BJ (cell line): ENCODE measurements around the gene MAP2K5. TPM values are rescaled to one million over a fixed set of nuclear protein-coding genes. Genes with fewer than 3 reads are reported as not detected.

Experiments
- CTCF ChIA-PET: fragments of 350-600 bp; formaldehyde crosslinking; extraction: SDS; loops from one replicate; lab custom pipeline; 2021; ENCODE audit warnings: antibody characterized with exemption, inconsistent platforms; lab: Yijun Ruan, JAX
- POLR2A ChIA-PET: fragments of 300-600 bp; sonication (Branson Sonifier 250); formaldehyde crosslinking; extraction: SDS; loops from one replicate; lab custom pipeline; 2021; ENCODE audit warnings: antibody characterized with exemption; lab: Charles Lee
- DNase-seq: peaks from one replicate; pipeline ENCODE4 v3.0.0-alpha.2; 2011; ENCODE audit warnings: low read depth
- H3K27me3 ChIP-seq: 2 replicates; pipeline ENCODE4 v1.6.0; 2011; ENCODE audit warnings: low read length; ENCODE audit not compliant: control insufficient read depth, insufficient read depth
- H3K36me3 ChIP-seq: 2 replicates; pipeline ENCODE4 v1.5.1; 2011; ENCODE audit warnings: low read length; ENCODE audit not compliant: control insufficient read depth, insufficient read depth
- H3K4me3 ChIP-seq: 2 replicates; pipeline ENCODE4 v1.5.1; 2011; ENCODE audit warnings: low read depth, mild to moderate bottlenecking, control low read depth, low read length
- polyA plus RNA-seq: library from polyadenylated mRNA; depleted of rRNA; stranded (reverse); fragments of >200 nt; gene quantifications from 2 replicates; pipeline ENCODE4 v1.2.3, GENCODE V29; 2011
- TF ChIP-seq, protein P1 (sequence below): IDR thresholded peaks from 2 replicates; pipeline ENCODE4 v1.5.1; 2011; ENCODE audit warnings: low read depth, mild to moderate bottlenecking, control low read depth, inconsistent platforms, low read length, moderate library complexity; ENCODE audit not compliant: insufficient read depth

Gene MAP2K5
- polyA plus RNA-seq, 1 experiment: 5.6 TPM

DNA sequence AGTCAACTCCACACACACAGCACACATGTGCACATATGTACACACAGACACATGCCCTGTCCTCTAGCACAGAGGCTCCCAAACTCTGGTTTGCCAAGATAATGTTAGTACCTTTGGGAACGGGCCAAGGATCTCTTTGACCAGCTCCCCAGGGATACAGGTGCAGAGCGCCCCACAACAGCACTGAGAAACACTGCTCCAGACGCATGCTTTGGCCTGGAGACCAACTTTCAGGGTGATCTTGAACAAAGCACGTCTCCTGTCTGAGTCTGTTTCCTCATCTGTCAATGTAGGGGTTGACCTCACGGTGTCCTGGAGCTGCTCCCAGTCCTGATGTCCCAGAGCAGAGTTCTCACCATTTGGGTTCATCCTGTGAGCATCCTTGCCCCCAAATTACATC, 266.9 kb downstream of the MAP2K5 start:
- TF ChIP-seq, protein P1, sequence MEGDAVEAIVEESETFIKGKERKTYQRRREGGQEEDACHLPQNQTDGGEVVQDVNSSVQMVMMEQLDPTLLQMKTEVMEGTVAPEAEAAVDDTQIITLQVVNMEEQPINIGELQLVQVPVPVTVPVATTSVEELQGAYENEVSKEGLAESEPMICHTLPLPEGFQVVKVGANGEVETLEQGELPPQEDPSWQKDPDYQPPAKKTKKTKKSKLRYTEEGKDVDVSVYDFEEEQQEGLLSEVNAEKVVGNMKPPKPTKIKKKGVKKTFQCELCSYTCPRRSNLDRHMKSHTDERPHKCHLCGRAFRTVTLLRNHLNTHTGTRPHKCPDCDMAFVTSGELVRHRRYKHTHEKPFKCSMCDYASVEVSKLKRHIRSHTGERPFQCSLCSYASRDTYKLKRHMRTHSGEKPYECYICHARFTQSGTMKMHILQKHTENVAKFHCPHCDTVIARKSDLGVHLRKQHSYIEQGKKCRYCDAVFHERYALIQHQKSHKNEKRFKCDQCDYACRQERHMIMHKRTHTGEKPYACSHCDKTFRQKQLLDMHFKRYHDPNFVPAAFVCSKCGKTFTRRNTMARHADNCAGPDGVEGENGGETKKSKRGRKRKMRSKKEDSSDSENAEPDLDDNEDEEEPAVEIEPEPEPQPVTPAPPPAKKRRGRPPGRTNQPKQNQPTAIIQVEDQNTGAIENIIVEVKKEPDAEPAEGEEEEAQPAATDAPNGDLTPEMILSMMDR: no peak
- POLR2A ChIA-PET: no interaction called here
- Histone ChIP-seq H3K36me3 (no peaks in the 10 kb centered on the region), H3K4me3 (no peak overlapping the region), H3K27me3 (no peaks in the 10 kb centered on the region; the same call in 1 of the 2 replicates)
- CTCF ChIA-PET: no interaction called here
- DNase-seq: no peak

DNA sequence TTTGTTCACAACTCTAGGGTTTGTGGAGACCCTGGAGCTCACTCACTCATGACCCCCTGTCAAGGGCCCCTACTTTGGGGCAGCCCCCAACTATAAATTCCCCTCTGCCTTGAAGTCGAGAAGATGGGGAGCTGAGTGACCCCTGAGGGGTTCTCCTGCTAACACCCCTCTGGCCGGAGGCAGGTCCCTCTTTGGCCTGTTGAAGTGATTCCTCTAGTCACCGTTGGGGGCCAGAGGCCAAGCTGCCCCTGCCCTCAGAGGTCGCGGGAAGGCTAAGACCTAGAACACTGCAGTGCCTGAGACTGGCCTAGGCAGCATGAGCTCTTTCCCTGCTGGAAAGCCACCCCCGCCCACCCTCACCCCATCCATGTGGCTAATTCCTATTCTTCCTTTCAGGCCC, 267.4 kb downstream of the MAP2K5 start:
- H3K4me3 ChIP-seq: no peak overlapping the region
- H3K27me3 ChIP-seq: no peaks in the 10 kb centered on the region; the same call in 1 of the 2 replicates
- no peak for DNase-seq
- TF ChIP-seq, protein P1: no peak
- ChIA-PET POLR2A (no interaction called here), CTCF (no interaction called here)
- no peaks in the 10 kb centered on the region for H3K36me3 ChIP-seq

DNA sequence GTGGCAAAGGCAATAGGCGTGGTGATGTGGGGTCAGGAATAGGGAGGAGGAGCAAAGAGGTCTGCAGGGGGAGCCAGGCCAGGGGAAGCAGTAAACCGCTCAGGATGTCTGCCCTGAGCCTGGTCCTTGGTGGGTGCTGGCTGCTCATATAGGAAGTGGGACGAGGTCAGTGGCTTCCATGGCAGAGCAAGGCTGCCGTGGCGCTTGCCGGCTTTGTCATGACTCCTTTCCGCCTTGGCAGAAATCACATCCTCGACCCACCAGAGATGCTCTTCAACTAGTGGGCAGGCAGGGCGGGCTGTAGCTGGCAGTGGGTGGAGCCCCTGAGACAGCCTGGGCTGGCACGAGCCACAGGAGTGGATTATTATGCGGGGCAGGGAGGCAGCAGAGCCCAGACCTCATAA, 269.7 kb downstream of the MAP2K5 start:
- peaks cover 2% of the 10 kb centered on the region for H3K27me3 ChIP-seq
- CTCF ChIA-PET: no interaction called here
- H3K4me3 ChIP-seq: no peak overlapping the region
- DNase-seq: no peak
- POLR2A ChIA-PET: no interaction called here
- TF ChIP-seq, protein P1: no peak
- no peaks in the 10 kb centered on the region for H3K36me3 ChIP-seq

DNA sequence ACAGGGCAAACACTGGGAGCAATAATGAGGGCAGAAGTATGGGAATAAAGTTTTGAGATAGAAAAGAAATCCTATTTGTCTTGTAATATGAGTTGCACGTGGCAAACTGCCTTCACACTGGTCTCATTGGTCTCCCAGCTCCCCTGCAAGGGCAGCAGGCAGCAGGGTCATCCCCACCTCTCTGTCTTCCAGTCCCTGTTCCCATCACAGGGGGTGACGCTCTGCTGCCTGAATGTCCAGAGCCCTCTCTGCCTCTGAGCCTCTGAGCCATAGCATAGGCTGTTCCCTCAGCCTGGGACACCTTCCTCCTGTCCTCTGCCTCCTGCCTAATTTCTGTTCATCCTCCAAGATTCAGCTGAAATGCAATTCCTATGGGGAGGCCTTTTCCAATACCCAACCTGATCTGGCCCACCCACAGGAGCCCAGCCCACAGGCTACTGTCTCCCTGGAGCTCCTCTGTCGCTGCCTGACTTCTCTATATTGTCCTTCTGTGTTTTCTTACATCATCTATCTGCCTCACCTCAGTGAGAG, 270.7 kb downstream of the MAP2K5 start:
- H3K27me3 ChIP-seq: peaks cover 8% of the 10 kb centered on the region
- no peaks in the 10 kb centered on the region for H3K36me3 ChIP-seq
- POLR2A ChIA-PET: interaction anchor here (0.5 kb wide), 1 partner anchor 27 kb away, joined by 8 read pairs; no protein-coding TSS in a partner anchor
- TF ChIP-seq, protein P1: no peak
- no peak for DNase-seq
- no peak overlapping the region for H3K4me3 ChIP-seq
- CTCF ChIA-PET: no interaction called here

DNA sequence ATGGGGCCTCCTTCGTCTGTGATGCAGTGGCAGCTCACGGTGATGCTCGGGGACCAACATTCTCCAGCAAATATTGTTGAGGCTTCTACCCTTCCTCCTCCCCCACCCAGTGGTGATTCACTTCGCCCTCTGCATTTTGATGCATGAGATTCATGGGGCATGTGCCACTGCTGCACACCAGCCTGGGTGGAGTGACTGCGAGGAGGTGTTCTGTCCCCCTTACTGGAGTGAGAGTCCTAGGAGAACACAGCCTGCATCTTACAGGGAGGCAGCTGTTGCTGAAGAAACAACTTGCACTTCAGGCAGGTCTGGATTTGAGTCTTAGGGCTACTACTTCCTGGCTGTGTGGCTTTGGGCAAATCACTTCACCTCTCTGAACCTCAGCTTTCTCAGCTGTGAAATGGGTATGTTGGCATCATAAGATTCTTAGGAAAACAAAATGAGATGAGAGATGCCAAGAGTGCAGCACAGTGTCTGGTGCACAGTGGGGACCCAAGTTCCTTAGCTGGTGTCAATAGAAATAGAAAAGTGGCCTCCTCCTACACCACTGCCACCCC, 272.6 kb downstream of the MAP2K5 start:
- Histone ChIP-seq H3K36me3 (no peaks in the 10 kb centered on the region), H3K27me3 (peaks cover 24% of the 10 kb centered on the region), H3K4me3 (no peak overlapping the region)
- POLR2A ChIA-PET: no interaction called here
- TF ChIP-seq, protein P1: no peak
- CTCF ChIA-PET: interaction anchor here (0.9 to 1.7 kb wide), 3 partner anchors 10 to 46 kb away, joined by 3 to 6 read pairs (median 3); partner anchors contain the start of gene SKOR1
- no peak for DNase-seq
